ENCODE measurements around the gene LRP6. TPM values are rescaled to one million over a fixed set of nuclear protein-coding genes. Genes with fewer than 3 reads are reported as not detected.

The LRP6 gene
- polyA plus RNA-seq, 1 donor = 32.0 TPM

DNA sequence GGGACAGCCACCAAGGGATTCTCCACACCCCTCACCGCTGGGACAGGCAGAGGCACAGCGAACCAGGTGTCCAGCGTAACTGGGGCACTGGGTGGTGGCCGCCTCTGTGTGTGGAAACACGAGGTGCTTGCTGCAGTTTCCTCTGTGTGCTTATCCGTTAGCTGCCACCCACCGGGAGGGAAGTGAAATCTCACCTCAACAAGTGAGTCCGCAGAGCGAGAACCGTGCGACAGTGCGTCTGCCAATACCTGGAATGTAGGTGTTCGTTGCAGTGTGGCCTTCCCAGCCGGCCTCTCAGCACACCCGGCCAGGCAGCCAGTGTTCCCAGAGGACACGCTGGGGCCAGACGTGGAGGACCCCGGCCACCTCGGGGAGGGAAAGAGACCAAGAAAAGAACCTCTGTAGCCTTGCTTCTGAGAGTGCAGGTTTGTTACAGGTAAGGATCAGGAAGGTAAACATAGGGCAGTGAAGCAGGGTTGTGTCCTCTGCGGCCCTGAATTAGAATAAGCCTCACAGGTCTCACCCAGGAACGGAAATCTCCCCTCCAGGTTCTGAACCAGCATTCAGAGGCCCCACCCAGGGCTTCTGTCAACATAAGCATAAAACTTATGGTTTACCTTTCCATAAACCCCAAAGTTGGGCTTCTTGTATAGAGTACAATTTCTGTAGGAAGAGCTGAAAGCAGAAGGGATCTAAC lies 194.6 kb downstream of the LRP6 start:
- no peak for DNase-seq (ENCODE audit: low read depth)

DNA sequence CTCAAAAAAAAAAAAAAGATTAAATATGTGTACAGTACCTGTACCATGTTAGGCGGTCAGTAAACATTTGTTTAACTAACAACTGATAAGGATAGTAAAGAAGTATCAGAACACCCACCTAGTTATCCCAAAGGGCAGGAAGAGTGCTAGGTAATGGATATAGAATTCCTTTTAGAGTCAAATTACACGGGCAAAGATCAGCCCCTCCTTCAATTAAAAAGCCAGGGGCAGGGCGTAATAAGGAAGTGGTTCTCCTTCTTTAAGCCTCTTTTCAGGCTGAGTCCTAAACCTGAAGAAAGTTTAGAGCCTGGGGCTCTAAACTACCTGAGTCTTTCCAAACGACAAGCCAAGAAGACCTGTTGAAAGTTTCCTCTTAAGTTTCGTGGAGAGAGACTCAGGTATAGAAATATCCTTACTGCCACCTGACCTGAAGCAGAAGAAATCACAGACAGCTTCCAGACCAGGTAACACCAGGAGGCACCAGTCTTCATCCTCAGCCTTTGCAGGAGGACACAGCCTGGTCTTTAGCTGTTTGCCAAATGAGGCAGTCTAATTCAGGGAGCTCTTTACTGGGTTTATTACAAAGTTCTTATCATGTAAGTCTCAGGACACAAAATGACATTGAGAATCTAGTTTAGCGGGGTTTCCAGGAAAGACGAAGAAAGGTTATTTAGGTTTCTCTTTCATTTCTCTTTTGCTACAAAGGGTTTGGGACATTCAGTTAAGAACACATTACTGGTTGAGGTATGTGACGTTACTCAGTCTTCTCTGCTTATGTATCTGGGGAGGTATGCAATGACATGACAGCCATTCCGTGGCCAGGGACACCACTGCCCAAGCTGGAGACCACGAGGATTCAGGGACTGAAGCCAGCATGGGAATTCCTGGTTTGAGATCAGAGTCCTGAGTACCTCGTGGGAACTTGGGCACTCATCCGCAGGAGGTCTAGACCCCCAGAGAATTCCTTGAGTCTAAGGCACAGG lies 195.9 kb downstream of the LRP6 start, which contains the start of gene BCL2L14:
BCL2L14 (plus strand) TSS at position 266 of the 983 bp plus-strand sequence. CDS start 8,367 bp downstream, outside the sequence.
- DNase-seq (ENCODE audit: low read depth) = no peak

DNA sequence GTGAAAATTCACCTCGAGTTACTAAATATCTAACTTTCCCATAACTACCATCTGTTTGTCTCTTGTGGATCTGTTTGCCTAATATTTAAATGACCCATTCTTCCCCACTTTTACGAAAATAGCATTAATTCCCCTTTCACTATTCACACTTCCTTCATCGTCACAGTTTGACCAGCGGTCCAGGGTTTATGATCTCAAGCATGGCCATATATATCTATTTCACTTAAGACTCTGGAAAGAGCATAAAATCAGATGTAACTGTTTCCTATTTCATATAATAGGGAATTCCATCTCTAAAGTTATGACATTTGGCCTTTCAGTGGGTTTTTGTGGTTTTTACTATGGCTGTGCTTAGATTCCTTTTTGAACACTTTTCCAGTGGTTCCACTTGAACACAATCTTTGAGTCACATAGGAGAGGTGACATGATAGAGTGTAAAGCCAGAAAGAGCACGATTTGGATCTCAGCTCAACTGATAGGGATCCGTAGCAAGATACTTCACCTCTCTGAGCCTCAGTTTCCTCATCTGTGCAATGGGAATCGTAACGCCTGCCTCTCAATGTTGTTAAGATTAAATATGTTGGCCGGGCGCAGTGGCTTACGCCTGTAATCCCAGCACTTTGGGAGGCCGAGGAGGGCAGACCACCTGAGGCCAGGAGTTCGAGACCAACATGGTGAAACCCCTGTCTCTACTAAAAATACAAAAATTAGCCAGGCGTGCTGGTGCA lies 196.9 kb downstream of the LRP6 start:
- no peak for DNase-seq (ENCODE audit: low read depth)

DNA sequence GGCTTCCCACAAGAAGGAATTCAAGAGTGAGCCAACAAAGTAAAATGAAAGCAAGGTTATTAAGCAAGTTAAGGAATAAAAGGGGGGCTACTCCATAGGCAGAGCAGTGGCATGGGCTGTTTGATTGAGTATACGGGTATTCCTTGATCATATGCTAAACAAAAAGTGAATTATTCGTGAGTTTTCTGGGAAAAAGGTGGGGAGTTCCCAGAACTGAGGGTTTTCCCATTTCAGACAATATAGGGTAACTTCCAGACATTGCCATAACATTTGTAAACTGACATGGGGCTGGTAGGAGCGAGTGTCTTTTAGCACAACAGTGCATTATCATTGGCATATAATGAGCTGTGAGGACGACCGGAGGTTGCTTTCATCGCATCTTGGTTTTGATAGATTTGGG lies 198.1 kb downstream of the LRP6 start:
- DNase-seq (ENCODE audit: low read depth) = no peak

Other genes starting within 250 kb of the LRP6 start
- gene BCL2L14, start 196.1 kb downstream of the LRP6 start, polyA plus RNA-seq (ENCODE audit: insufficient read length) = not detected
- gene MANSC1, start 83.2 kb upstream of the LRP6 start, polyA plus RNA-seq (ENCODE audit: insufficient read length) = 8.6 TPM
- gene BORCS5, start 90.0 kb upstream of the LRP6 start, polyA plus RNA-seq (ENCODE audit: insufficient read length) = 7.2 TPM

Data from forelimb muscle (tissue), 1 donor.